ENCODE measurements around the gene EFCAB6. TPM values are rescaled to one million over a fixed set of nuclear protein-coding genes. Genes with fewer than 3 reads are reported as not detected.

Gene EFCAB6
- total and polyA plus RNA-seq, 2 of the 4 experiments (the other 2 are of a cell fraction) = 0.44 to 1.1 TPM

- H3K27ac ChIP-seq (ENCODE audit: insufficient read depth, low read length) = no peak overlapping the region
- ATAC-seq (ENCODE audit: low read depth) (no peak), DNase-seq (no peak)
- no peak overlapping the region for H3K14ac ChIP-seq (replicated peaks; ENCODE audit: low read depth, low read length)
- ChIA-PET CTCF (no interaction called here), POLR2A (ENCODE audit: unreplicated experiment) (no interaction called here)
- H3K4me1 ChIP-seq (ENCODE audit: control insufficient read depth, insufficient read depth, low read length) = no peaks in the 10 kb centered on the region
- no peaks in the 10 kb centered on the region for H3K79me1 ChIP-seq (ENCODE audit: low read depth in 1 of 2, low read length in 2 of 2)
- H3K27me3 ChIP-seq (ENCODE audit: control insufficient read depth, insufficient read depth, low read length) = no peaks in the 10 kb centered on the region; the same call in 1 of the 2 replicates
- dilution Hi-C loops (cut with HindIII; ENCODE audit: low sequenced_read_pairs, unreplicated experiment) = no loop called here
- no peak overlapping the region for H3K56ac ChIP-seq (ENCODE audit: extremely low read depth, insufficient read depth, low read length)
- H2AK5ac ChIP-seq (ENCODE audit: low read depth, low read length) = no peak overlapping the region
- H4K8ac ChIP-seq (ENCODE audit: low read depth in 2 of 2, low read length in 2 of 2) = no peak overlapping the region
- H3K23ac ChIP-seq (ENCODE audit: low read depth, low read length) = no peak overlapping the region
- H3K9me3 ChIP-seq (ENCODE audit: control insufficient read depth, insufficient read depth, low read length) = no peaks in the 10 kb centered on the region; the same call in 1 of the 2 replicates
- peak overlapping the region; percentile 11 for H2AFZ ChIP-seq (replicated peaks; ENCODE audit: low read length, poor library complexity)
- H4K20me1 ChIP-seq (ENCODE audit: insufficient read depth, low read length) = no peaks in the 10 kb centered on the region
- H3K4me2 ChIP-seq (ENCODE audit: low read depth, low read length) = no peak overlapping the region
- intact Hi-C loops (cut with micrococcal nuclease) = no loop called here
- no peaks in the 10 kb centered on the region for H3K9me1 ChIP-seq (ENCODE audit: insufficient read depth, low read length)
- H3K4ac ChIP-seq (ENCODE audit: low read depth, low read length) = no peak overlapping the region
- BruUV-seq (replicated peaks) = no TSS peak
- H4K5ac ChIP-seq (ENCODE audit: low read depth, low read length) = no peak overlapping the region
- in situ Hi-C loops (cut with MboI; ENCODE audit: low sequenced_read_pairs) = no loop called here
- 13% methylated on average over 13 of the region's 16 CpGs; no CpG with 5 or more reads in 1 of the 2 experiments for WGBS, 2 experiments (ENCODE audit: extremely low coverage in 2 of 2, insufficient read length in 1 of 2)
- no peak overlapping the region for H2BK20ac ChIP-seq (ENCODE audit: low read depth, low read length)
- TF ChIP-seq CHD1 (IDR thresholded peaks at IDR 0.05; ENCODE audit: low read depth, low read length) = no peak
- TF ChIP-seq MAZ (IDR thresholded peaks at IDR 0.05; ENCODE audit: borderline replicate concordance, low read depth, low read length) = no peak
- no peak for TF ChIP-seq MXI1 (IDR thresholded peaks at IDR 0.05; ENCODE audit: borderline replicate concordance, low read depth, low read length)
- no peak for TF ChIP-seq NFE2L2 (IDR thresholded peaks at IDR 0.05; ENCODE audit: low read depth, low read length)
- H3K4me3 ChIP-seq (ENCODE audit: insufficient read depth, low read depth, low read length) = no peak overlapping the region
- H3K9ac ChIP-seq (ENCODE audit: low read depth, low read length) = no peak overlapping the region
- H2BK15ac ChIP-seq (ENCODE audit: low read depth, low read length) = no peak overlapping the region
- no peak overlapping the region for H4K91ac ChIP-seq (ENCODE audit: insufficient read depth, low read depth, low read length)
- no peak overlapping the region for H3K18ac ChIP-seq (ENCODE audit: low read depth, low read length)
- H3K36me3 ChIP-seq (ENCODE audit: control insufficient read depth, insufficient read depth, low read length) = no peaks in the 10 kb centered on the region
- no peak overlapping the region for H2BK5ac ChIP-seq (ENCODE audit: low read depth, low read length, poor library complexity, severe bottlenecking)
- H2AK9ac ChIP-seq (replicated peaks; ENCODE audit: low read depth, low read length, poor library complexity) = no peak overlapping the region
- no peak overlapping the region for H2BK120ac ChIP-seq (ENCODE audit: low read depth, low read length)
Measured at GRCh38 chr22:43628250-43628649, 183.9 kb downstream of the EFCAB6 start.
